ENCODE measurements around the gene PTDSS2. TPM values are rescaled to one million over a fixed set of nuclear protein-coding genes. Genes with fewer than 3 reads are reported as not detected.

PTDSS2 gene
- total RNA-seq, 1 donor from 2014 or later, result 52.4 TPM

DNA sequence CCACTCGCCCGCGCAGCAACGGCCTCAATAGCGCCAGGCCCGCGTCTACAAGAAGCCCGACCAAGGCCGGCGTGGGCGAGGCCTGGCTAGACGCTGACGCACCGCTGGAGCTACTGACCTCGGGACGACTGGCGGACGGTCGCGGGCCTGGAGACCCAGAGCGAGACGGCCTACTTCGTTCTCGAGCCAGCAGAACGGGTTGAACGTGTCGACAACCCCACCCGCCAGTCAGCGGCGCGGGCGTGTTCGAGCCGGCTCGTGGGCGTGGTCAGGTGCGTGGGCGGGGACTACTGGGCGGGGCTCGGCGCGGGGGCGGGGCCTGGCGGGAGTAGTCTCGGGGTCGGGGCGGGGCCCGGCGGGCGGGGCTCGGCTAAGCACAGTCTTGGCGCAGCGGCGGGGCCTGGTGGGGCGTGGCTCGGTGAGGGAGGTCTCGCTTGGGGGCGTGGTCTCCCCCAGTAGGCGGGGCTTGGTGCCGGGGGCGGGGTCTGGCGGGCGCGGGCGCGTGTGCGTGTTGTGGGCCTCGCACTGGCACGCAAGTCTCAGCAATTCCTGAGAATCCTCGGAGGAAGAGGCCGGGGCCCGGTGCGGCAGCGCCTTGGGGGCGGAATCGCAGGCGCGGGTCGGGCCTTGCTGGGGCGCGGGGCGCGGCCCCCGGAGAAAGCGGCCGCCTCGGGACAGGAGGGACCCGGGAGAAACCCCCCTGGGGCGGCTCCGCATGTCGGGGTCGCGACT, 57.1 kb downstream of the PTDSS2 start, which contains the start of gene RNH1:
Gene RNH1 (minus strand): TSS at position 248 of the 732 bp plus-strand sequence. CDS start 5,080 bp downstream, outside the sequence.
- peak; percentile 99 for DNase-seq (ENCODE audit: low read depth, low spot score)
- no peaks in the 10 kb centered on the region for H3K9me3 Mint-ChIP-seq
- H3K4me1 Mint-ChIP-seq, result peaks cover 20% of the 10 kb centered on the region
- TF ChIP-seq, protein P1, sequence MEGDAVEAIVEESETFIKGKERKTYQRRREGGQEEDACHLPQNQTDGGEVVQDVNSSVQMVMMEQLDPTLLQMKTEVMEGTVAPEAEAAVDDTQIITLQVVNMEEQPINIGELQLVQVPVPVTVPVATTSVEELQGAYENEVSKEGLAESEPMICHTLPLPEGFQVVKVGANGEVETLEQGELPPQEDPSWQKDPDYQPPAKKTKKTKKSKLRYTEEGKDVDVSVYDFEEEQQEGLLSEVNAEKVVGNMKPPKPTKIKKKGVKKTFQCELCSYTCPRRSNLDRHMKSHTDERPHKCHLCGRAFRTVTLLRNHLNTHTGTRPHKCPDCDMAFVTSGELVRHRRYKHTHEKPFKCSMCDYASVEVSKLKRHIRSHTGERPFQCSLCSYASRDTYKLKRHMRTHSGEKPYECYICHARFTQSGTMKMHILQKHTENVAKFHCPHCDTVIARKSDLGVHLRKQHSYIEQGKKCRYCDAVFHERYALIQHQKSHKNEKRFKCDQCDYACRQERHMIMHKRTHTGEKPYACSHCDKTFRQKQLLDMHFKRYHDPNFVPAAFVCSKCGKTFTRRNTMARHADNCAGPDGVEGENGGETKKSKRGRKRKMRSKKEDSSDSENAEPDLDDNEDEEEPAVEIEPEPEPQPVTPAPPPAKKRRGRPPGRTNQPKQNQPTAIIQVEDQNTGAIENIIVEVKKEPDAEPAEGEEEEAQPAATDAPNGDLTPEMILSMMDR (conservative IDR thresholded peaks at IDR 0.05), result no peak
- peaks cover 9% of the 10 kb centered on the region for H3K36me3 Mint-ChIP-seq (ENCODE audit: low read depth)
- peak within 1 kb of the TSS; percentile 99 for H3K27ac Mint-ChIP-seq (ENCODE audit: unreplicated experiment)
- H3K27me3 Mint-ChIP-seq (ENCODE audit: low read depth), result peaks cover 3% of the 10 kb centered on the region
- H3K4me3 Mint-ChIP-seq, result peak within 1 kb of the TSS; percentile 98

DNA sequence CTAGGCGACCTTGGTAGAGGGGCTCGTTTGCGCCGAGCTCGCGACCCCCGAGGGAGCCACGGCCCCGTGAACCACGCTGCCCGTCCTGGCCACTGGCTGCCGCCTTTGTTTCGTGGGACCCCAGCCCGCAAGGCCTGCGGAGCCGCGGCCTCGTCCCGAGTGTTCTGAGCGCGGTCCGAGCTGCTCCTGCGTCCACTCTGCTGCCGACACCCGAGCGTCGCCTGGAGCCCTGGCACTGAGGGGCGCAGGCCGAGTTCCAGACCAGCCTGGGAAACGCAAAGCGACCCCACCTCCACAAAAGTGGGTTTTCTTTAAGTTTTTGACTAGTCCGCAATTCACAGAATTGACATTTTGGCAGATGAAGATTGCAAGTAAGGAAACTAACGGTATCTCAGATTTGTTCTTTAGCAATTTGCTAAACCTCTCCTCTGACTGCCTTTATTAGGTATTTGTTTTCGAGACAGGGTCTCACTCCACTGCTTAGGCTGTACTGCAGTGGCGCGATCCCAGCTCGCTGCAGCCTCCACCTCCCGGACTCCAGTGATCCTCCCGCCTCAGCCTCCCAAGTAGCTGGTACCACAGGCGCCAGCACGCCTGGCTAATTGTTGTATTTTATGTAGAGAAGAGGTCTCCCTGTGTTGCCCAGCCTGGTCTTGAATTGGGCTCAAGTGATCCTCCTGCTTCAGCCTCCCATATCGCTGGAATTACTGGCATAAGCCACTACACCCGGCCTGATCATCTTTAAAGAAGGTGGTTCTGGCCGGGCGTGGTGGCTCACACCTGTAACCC, 57.8 kb downstream of the PTDSS2 start:
- H3K27me3 Mint-ChIP-seq (ENCODE audit: low read depth), result peaks cover 3% of the 10 kb centered on the region
- H3K27ac Mint-ChIP-seq (ENCODE audit: unreplicated experiment), result peak overlapping the region; percentile 75
- peaks cover 20% of the 10 kb centered on the region for H3K4me1 Mint-ChIP-seq
- DNase-seq (ENCODE audit: low read depth, low spot score), result no peak
- no peaks in the 10 kb centered on the region for H3K9me3 Mint-ChIP-seq
- H3K36me3 Mint-ChIP-seq (ENCODE audit: low read depth), result peaks cover 9% of the 10 kb centered on the region
- peak overlapping the region; percentile 87 for H3K4me3 Mint-ChIP-seq
- TF ChIP-seq, protein P1 (conservative IDR thresholded peaks at IDR 0.05), result no peak

DNA sequence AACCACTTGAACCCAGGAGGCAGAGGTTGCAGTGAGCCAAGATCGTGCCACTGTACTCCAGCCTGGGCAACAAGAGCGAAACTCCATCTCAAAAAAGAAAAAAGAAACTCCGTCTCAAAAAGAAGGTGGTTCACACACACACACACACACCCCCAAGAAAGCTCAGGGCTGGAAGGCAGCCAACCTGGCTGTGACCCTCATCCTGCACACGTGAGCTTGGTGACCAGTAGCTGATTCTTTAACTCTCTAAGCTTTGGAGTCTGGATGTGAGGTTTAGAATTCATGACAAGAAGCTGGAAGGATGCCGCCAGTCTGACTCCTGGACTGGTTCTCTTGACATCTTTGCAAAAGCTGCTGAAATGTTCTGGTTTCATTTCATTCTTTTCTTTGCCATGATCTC, 58.9 kb downstream of the PTDSS2 start:
- peaks cover 3% of the 10 kb centered on the region for H3K27me3 Mint-ChIP-seq (ENCODE audit: low read depth)

DNA sequence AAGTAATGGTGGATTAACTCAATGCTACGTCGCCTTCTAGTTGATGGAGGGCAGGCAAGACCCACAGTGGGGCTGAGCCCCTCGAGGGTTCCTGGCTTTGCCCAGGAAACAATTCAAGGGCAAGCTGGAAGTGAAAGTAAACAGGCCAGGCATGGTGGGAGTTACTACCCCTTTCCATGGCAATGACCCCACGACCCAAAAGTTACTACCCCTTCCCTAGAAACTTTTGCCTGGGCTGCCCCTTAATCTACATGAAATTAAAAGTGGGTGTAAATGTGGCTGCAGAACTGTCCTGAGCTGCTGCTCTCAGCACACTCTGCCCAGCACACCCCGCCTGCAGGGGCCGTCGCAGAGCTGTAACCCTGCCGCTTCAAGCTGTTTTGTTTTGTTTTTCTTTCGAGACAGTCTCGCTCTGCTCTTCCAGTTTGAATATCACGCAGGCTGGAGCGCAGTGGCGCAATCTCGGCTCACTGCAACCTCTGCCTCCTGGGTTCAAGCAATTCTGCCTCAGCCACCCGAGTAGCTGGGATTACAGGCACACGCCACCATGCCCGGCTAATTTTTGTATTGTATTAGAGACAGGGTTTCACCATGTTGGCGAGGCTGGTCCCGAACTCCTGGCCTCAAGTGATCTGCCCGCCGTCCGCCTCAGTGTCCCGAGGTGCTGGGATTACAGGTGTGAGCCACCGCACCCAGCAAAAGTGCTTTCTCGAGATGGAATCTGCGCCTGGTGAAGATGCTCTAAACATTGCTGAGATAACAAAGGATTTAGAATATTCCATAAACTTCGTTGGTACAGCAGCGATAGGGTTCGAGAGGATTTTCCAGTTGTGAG, 62.9 kb downstream of the PTDSS2 start:
- H3K36me3 Mint-ChIP-seq (ENCODE audit: low read depth), result peaks cover 30% of the 10 kb centered on the region
- no peak overlapping the region for H3K27ac Mint-ChIP-seq (ENCODE audit: unreplicated experiment)
- TF ChIP-seq, protein P1 (conservative IDR thresholded peaks at IDR 0.05), result no peak

More for the DNA sequence above, 58.9 kb downstream of the PTDSS2 start:
- peaks cover 20% of the 10 kb centered on the region for H3K4me1 Mint-ChIP-seq
- H3K36me3 Mint-ChIP-seq (ENCODE audit: low read depth), result peaks cover 13% of the 10 kb centered on the region
- peak overlapping the region; percentile 61 for H3K4me3 Mint-ChIP-seq
- TF ChIP-seq, protein P1 (conservative IDR thresholded peaks at IDR 0.05), result no peak
- H3K27ac Mint-ChIP-seq (ENCODE audit: unreplicated experiment), result no peak overlapping the region
- no peaks in the 10 kb centered on the region for H3K9me3 Mint-ChIP-seq
- DNase-seq (ENCODE audit: low read depth, low spot score), result no peak

DNA sequence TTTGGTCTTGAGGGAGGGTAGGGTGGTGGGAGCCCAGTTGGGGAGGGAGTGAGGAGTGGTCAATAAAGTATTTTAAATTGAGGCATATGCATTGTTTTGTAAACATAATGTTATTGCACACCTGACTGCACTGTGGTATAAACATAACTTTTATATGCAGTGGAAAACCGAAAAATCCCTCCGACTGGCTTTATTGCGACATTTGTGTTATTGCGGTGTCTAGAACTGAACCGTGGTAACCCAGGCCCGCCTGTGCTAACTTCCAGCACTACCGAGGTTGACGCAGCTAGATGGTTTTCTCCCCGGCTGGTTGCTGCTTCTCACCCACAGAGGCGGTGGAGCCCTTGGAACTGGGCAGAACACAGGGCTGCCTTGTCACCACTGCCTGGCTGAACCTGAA, 64.5 kb downstream of the PTDSS2 start:
- no peaks in the 10 kb centered on the region for H3K27me3 Mint-ChIP-seq (ENCODE audit: low read depth)
- no peak for DNase-seq (ENCODE audit: low read depth, low spot score)
- TF ChIP-seq, protein P1 (conservative IDR thresholded peaks at IDR 0.05), result no peak
- peaks cover 3% of the 10 kb centered on the region for H3K9me3 Mint-ChIP-seq
- H3K4me1 Mint-ChIP-seq, result peaks cover 7% of the 10 kb centered on the region
- peaks cover 33% of the 10 kb centered on the region for H3K36me3 Mint-ChIP-seq (ENCODE audit: low read depth)
- peak overlapping the region; percentile 18 for H3K4me3 Mint-ChIP-seq
- H3K27ac Mint-ChIP-seq (ENCODE audit: unreplicated experiment), result no peak overlapping the region

More for the DNA sequence above, 62.9 kb downstream of the PTDSS2 start:
- H3K4me1 Mint-ChIP-seq, result peaks cover 7% of the 10 kb centered on the region
- peaks cover 3% of the 10 kb centered on the region for H3K9me3 Mint-ChIP-seq
- H3K27me3 Mint-ChIP-seq (ENCODE audit: low read depth), result no peaks in the 10 kb centered on the region
- H3K4me3 Mint-ChIP-seq, result peak overlapping the region; percentile 66
- no peak for DNase-seq (ENCODE audit: low read depth, low spot score)

Measured in neural crest cell (in vitro differentiated cells).